ENCODE results near the gene DOCK4.

GRCh38 chr7:112154690-112155089, 51.5 kb downstream of the DOCK4 start:
- TF ChIP-seq POLR2A (IDR thresholded peaks at IDR 0.05) (no peak), CTCF (IDR thresholded peaks at IDR 0.05) (no peak), POLR2AphosphoS5 (IDR thresholded peaks at IDR 0.05) (no peak)
